HG03066 (cell line): Measurements from ENCODE around the gene TBL1X.
A peak's percentile ranks its signal among the peaks of the same experiment; 100 is the strongest.

Source experiments
- ATAC-seq: cut with Tn5 transposase; IDR thresholded peaks from one replicate; pipeline ENCODE4 v1.9.1; 2021; ENCODE audit warnings: low read depth; ENCODE audit not compliant: unreplicated experiment

TBL1X gene

GRCh38 chrX:9611436-9612145, 146.7 kb downstream of the TBL1X start:
- ATAC-seq: no peak

GRCh38 chrX:9612146-9612505, 147.3 kb downstream of the TBL1X start:
- ATAC-seq: no peak

- ATAC-seq: no peak
Measured at GRCh38 chrX:9614016-9614415, 149.2 kb downstream of the TBL1X start.

- no peak for ATAC-seq
Measured at GRCh38 chrX:9619133-9619532, 154.3 kb downstream of the TBL1X start.

- no peak for ATAC-seq
Measured at GRCh38 chrX:9619581-9619980, 154.7 kb downstream of the TBL1X start.

GRCh38 chrX:9622128-9622527, 157.3 kb downstream of the TBL1X start:
- ATAC-seq: no peak

- no peak for ATAC-seq
Measured at GRCh38 chrX:9626379-9626778, 161.5 kb downstream of the TBL1X start.

- no peak for ATAC-seq
Measured at GRCh38 chrX:9627922-9628321, 163.1 kb downstream of the TBL1X start.

- ATAC-seq: no peak
Measured at GRCh38 chrX:9628779-9629493, 164.1 kb downstream of the TBL1X start.

- no peak for ATAC-seq
Measured at GRCh38 chrX:9634551-9634950, 169.7 kb downstream of the TBL1X start.

GRCh38 chrX:9635368-9635767, 170.5 kb downstream of the TBL1X start:
- no peak for ATAC-seq

- ATAC-seq: no peak
Measured at GRCh38 chrX:9635803-9636202, 170.9 kb downstream of the TBL1X start.

GRCh38 chrX:9638871-9639270, 174.0 kb downstream of the TBL1X start:
- no peak for ATAC-seq

GRCh38 chrX:9642270-9642995, 177.6 kb downstream of the TBL1X start:
- ATAC-seq: no peak

- ATAC-seq: no peak
Measured at GRCh38 chrX:9643807-9644206, 178.9 kb downstream of the TBL1X start.

GRCh38 chrX:9644335-9644734, 179.5 kb downstream of the TBL1X start:
- ATAC-seq: peak; percentile 89

- no peak for ATAC-seq
Measured at GRCh38 chrX:9646471-9647224, 181.8 kb downstream of the TBL1X start.

- ATAC-seq: no peak
Measured at GRCh38 chrX:9647431-9647830, 182.6 kb downstream of the TBL1X start.

- ATAC-seq: no peak
Measured at GRCh38 chrX:9650091-9650490, 185.2 kb downstream of the TBL1X start.

GRCh38 chrX:9651737-9652136, 186.9 kb downstream of the TBL1X start:
- ATAC-seq: no peak

- ATAC-seq: no peak
Measured at GRCh38 chrX:9654929-9655328, 190.1 kb downstream of the TBL1X start.
